ENCODE data around the gene OSBP2.
A peak's percentile ranks its signal among the peaks of the same experiment; 100 is the strongest.

The OSBP2 gene

DNA sequence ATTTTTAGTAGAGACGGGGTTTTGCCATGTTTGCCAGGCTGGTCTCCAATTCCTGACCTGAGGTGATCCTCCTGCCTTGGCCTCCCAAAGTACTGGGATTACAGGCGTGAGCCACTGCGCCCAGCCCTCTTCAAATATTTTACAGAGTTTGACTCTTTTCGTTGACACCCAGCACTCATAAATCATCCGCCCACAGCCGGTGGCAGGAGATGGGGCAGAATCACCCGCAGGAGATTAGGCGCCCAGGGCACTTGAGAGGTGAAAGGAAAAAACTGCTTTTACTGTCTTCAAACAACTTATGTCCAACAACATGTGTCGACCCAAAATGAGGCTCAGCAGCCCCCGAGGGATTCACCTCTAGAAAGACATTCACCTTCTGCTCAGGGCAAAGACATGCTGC is 56.9 kb downstream of the OSBP2 start:
- no peak for DNase-seq (ENCODE audit: low read depth)
- no peak overlapping the region for H3K4me3 ChIP-seq (ENCODE audit: low read depth, low read length)
- in situ Hi-C loops (cut with HindIII; ENCODE audit: low sequenced_read_pairs), result no loop called here
- TF ChIP-seq, protein P1, sequence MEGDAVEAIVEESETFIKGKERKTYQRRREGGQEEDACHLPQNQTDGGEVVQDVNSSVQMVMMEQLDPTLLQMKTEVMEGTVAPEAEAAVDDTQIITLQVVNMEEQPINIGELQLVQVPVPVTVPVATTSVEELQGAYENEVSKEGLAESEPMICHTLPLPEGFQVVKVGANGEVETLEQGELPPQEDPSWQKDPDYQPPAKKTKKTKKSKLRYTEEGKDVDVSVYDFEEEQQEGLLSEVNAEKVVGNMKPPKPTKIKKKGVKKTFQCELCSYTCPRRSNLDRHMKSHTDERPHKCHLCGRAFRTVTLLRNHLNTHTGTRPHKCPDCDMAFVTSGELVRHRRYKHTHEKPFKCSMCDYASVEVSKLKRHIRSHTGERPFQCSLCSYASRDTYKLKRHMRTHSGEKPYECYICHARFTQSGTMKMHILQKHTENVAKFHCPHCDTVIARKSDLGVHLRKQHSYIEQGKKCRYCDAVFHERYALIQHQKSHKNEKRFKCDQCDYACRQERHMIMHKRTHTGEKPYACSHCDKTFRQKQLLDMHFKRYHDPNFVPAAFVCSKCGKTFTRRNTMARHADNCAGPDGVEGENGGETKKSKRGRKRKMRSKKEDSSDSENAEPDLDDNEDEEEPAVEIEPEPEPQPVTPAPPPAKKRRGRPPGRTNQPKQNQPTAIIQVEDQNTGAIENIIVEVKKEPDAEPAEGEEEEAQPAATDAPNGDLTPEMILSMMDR (IDR thresholded peaks at IDR 0.05; ENCODE audit: low read depth, low read length, missing control alignments), result no peak

GRCh38 chr22:30752771-30753170 is 58.1 kb downstream of the OSBP2 start:
- no peak overlapping the region for H3K4me3 ChIP-seq (ENCODE audit: low read depth, low read length)
- DNase-seq (ENCODE audit: low read depth), result no peak
- in situ Hi-C loops (cut with HindIII; ENCODE audit: low sequenced_read_pairs), result no loop called here
- TF ChIP-seq, protein P1 (IDR thresholded peaks at IDR 0.05; ENCODE audit: low read depth, low read length, missing control alignments), result no peak

DNA sequence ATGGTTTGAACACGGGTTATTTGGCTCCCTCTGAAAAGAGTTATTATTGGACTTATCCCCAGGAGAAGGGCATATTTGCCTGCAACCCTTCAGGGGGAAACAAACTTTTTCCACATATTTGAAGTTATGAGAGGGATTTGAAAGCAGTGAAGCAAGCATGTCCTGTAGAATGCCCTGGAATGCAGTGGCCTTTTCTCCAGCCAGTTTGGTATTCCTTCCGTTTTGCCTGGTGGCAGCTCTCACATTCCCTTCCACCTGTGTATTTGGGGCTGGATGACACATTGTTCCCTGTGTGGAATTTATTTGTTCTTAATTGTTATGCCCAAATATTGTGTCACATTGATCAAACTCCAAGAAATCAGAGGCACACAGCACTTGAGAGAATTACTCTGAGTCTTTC is 59.0 kb downstream of the OSBP2 start:
- in situ Hi-C loops (cut with HindIII; ENCODE audit: low sequenced_read_pairs), result no loop called here
- TF ChIP-seq, protein P1 (IDR thresholded peaks at IDR 0.05; ENCODE audit: low read depth, low read length, missing control alignments), result no peak
- no peak overlapping the region for H3K4me3 ChIP-seq (ENCODE audit: low read depth, low read length)
- no peak for DNase-seq (ENCODE audit: low read depth)

DNA sequence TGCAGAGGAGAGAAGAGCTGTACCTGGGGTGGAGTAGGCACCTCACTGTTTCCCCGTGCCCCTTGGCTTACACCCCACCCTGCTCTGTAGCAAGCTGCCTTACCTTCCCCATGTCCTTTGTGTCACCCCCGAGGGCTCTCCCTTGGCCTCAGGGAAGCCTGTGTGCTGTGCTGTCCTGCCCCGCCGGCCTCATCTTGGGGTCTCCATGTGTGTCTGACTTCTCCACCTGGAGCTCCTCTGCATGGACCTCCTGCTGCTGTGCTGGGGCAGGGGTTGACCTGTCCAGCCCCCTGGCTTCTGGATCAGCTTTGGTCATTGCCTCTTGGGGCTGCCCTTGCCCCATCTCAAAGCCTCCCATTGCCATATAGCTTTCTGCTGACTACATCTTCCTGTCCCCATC is 59.8 kb downstream of the OSBP2 start:
- in situ Hi-C loops (cut with HindIII; ENCODE audit: low sequenced_read_pairs), result no loop called here
- TF ChIP-seq, protein P1 (IDR thresholded peaks at IDR 0.05; ENCODE audit: low read depth, low read length, missing control alignments), result no peak
- no peak overlapping the region for H3K4me3 ChIP-seq (ENCODE audit: low read depth, low read length)
- DNase-seq (ENCODE audit: low read depth), result no peak

GRCh38 chr22:30754971-30755758 is 60.5 kb downstream of the OSBP2 start:
- in situ Hi-C loops (cut with HindIII; ENCODE audit: low sequenced_read_pairs), result no loop called here
- DNase-seq (ENCODE audit: low read depth), result peak; percentile 76
- no peak overlapping the region for H3K4me3 ChIP-seq (ENCODE audit: low read depth, low read length)
- TF ChIP-seq, protein P1 (IDR thresholded peaks at IDR 0.05; ENCODE audit: low read depth, low read length, missing control alignments), result peak; percentile 87

- no peak overlapping the region for H3K4me3 ChIP-seq (ENCODE audit: low read depth, low read length)
- TF ChIP-seq, protein P1 (IDR thresholded peaks at IDR 0.05; ENCODE audit: low read depth, low read length, missing control alignments), result no peak
- in situ Hi-C loops (cut with HindIII; ENCODE audit: low sequenced_read_pairs), result no loop called here
- no peak for DNase-seq (ENCODE audit: low read depth)
Observed at GRCh38 chr22:30755759-30756124, 61.1 kb downstream of the OSBP2 start.

Data from astrocyte of the cerebellum (primary cell).